HG03558 (cell line): ENCODE results near the gene APLNR.
"Not testable (repeated sequence)": the region's sequence is repeated elsewhere in the genome, so short reads cannot be mapped to it uniquely, and the experiment has no call there.

ENCODE experiments used
- ATAC-seq: cut with Tn5 transposase; IDR thresholded peaks from one replicate; pipeline ENCODE4 v1.9.1; 2021; ENCODE audit warnings: moderate number of reproducible peaks; ENCODE audit not compliant: unreplicated experiment; ENCODE audit errors: extremely low read depth

APLNR gene

DNA sequence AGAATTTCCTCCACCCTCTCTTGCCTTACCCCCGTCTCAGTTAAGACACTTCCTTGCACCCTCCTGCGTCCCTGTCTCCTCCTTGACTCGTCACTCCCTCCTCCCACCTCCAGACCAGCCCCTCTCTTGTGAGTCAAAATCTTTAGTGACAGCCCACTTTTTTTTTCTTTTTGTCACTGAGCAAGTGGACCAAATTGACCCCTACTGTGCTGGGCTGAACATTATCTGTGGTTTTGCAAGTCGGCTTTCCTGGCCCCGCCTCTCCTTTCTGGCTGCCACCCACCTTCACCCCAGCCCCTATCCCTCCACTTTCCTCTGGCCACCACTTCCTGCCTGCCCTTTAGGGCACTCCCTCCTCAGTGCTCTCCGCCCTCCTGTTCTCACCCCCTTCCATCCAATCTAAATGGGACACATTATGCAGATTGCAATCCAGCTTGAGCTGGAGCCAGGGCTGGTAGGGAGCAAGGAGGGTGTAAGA, at the start of gene APLNR:
Gene APLNR (minus strand): TSS at position 47 of the 478 bp plus-strand sequence. CDS start 246 bp downstream, outside the sequence.
- no peak for ATAC-seq

DNA sequence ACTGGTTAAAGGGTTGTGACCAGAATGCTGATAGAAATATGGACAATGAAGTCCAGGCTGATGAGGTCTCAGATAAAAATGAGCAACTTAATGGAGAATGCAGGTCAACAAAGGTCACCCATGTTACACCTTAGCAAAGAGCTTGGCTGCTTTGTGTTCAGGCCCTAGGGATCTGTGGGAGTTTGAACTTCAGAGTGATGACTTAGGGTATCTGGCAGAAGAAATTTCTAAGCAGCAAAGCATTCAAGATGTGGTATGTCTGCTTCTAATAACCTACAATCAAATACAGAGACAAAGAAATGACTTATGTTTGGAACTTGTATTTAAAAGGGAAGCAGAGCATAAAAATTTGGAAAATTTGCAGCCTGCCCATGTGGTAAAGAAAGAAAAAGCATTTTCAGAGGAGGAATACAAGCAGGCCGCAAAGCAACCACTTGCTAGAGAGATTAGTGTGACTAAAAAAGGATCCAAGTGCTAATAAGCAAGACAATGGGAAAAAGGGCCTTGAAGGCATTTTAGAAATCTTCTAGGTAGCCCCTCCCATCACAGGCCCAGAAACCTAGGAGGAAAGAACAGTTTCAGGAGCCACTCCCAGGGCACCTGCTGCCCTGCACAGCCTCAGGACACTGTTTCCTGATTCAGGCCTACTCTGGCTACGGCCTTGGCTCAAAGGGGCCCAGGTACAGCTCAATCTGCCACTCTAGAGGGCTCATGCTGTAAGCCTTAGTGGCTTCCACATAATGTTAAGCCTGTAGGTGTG, 46.4 kb upstream of the APLNR start:
- ATAC-seq = no peak

DNA sequence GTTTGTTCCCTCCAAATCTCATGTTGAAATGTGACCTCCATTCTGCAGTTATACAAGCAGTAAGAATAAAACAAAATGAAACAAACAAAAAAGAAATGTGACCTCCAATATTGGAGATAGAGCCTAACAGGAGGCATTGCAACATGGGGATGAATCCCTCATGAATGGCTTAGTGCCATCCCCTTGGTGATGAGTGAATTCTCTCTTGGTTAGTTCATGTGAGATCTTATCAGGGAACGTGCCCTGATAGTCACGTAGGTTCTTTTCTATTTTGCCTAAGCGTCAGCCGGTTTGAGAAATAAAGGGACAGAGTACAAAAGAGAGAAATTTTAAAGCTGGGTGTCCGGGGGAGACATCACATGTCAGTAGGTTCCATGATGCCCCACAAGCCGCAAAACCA, 44.5 kb upstream of the APLNR start:
- ATAC-seq = not testable (repeated sequence)

DNA sequence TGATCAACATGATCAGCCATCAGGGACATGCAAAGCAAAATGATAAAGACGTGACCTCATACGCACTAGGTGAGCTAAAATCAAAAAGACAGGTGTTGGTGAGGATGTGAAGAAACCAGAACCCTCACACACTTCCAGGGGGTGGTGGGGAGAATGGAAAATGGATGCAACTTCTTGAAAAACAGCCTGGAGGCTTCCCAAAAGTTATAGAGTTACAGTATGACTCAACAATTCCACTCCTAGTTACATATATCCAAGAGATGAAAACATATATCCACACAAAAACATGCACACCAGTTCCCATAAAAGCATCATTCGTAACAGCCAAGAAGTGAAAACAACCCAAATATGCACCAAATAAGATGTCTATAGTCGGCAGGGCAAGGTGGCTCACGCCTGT, 42.1 kb upstream of the APLNR start:
- ATAC-seq = no peak

DNA sequence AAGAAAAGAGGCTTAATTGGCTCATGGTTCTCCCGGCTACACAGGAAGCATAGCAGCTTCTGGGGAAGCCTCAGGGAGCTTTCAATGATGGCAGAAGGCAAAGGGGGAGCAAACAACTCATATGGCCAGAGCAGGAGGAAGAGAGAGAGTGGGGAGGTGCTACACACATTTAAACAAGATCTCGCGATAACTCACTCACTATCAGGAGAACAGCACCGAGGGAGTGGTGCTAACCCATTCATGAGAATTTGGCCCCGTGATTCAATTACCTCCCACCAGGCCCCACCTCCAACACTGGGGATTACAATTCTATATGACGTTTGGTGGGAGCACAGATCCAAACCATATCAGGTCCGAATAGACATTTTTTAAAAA, 41.7 kb upstream of the APLNR start:
- no peak for ATAC-seq

DNA sequence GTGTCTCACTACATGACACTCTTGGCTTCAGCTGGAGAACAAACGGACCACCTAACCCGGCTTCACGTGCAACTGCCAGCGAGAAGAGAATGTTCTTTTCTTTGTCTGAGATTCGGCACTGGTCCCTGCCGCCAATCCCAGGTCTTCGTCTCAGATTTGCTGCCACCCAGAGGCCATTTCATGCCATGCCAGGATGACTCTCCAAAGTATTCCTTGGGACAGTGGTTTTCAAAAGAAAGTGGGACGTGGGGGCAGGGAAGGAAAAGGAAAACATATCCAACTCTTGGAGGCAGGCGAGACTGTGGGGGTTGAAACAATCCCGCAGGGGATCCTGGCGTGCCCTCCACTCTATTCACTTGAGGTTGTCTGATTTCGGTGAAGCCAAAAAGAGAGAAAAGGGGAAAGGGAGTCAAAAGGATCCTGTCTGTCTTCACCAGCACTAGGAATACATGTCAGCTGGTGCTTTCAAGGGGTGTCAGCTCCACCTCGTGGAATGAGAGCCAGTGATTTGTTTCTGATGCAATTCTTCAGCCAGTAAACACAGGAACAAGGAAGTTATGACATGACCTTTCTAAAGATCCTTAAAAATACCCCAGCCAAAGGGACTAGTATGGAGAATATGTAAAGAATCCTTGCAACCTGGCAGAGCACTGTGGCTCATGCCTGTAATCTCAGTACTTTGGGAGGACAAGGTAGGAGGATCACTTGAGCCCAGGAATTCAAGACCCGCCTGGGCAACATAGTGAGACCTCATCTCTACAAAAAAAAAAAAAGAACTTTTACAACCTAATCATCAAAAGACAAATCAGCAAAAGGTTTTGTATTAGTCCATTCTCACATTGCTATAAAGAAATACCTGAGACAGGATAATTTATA, 41.0 kb upstream of the APLNR start:
- ATAC-seq = no peak

DNA sequence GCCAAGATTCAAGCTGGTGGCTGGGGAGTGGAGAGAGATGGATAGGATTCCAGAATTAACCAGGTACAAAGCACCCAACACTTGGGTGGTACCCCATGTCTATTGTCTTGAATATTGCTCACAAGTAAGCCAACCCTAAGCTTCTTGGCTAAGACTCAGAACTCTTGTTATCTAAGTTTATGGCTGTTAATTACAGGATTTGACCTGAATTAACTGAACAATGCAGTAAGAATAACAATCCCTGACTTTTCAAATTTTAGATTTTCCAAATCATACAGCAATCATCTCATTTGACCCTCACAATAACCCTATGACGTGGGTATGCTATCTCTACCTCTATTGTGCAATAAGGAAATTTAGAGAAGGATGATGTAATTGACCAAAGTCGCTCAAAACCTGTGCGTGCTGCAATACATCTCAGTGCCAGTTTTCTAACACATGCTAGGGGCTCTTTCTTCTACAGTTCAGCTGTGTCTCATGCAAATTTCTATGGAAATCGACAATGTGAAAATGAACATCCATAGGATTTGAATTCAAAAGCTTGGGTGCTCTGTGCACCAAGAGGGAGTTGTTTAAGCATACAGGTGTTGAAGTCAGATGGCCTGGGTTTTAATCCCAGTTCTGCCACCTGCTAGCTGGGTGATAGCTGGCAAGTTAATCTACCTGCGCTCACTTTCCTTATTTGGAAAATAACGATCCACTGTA, 40.1 kb upstream of the APLNR start:
- no peak for ATAC-seq

DNA sequence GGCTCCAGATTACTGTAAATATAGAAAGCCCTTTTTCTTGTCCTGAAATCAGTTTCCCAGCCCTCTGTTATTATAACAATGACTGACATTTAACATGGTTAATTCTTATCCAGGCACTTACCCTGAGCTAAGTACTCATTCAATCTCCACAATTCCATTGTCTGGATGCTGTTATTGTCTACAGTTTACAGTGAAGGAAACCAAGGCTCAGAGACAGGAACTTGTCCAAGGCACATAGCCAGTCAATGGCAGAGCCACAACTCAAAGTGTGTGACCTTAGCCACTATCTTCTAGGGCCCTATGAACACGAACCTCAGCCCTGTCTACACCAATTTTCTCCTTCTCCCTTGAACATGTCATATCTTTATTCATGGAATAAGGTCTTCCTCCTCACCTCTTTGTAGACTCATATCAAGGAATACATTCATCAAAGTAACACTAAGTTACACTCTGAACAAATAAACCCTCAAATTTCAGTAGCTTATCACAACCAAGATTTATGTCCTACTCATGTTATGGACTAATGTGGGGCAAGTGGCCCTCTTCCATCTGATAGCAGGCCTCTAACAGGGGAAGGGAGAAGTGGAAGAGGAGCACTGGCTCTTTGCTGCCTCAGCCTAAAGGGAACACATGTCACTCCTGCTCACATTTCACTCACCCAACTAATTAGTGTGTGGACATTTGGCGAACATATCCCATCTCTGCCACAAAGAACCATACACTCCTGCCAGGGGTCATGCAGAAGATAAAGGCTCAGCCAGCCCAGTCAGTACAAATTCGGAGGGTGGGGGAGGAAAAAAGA, 39.3 kb upstream of the APLNR start:
- ATAC-seq = no peak

DNA sequence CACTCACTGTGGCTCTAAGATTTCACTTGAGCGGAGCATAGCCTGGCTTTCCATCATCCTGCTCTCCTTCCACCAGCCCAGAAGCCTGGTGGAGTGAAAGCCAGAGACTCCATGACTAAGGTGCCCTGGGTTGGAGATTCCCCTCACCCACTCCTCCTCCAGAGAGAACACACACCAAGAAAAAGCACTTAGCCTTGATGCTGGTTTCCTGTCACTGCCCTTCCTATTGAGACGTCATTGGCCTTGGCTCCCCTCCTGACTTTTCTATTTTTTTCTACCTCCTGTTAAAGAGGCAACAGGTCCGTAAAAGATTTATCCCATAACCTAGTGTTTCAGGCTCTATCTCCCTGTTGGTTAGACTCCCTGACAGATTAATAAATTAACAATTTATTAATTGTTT, 38.5 kb upstream of the APLNR start:
- no peak for ATAC-seq

DNA sequence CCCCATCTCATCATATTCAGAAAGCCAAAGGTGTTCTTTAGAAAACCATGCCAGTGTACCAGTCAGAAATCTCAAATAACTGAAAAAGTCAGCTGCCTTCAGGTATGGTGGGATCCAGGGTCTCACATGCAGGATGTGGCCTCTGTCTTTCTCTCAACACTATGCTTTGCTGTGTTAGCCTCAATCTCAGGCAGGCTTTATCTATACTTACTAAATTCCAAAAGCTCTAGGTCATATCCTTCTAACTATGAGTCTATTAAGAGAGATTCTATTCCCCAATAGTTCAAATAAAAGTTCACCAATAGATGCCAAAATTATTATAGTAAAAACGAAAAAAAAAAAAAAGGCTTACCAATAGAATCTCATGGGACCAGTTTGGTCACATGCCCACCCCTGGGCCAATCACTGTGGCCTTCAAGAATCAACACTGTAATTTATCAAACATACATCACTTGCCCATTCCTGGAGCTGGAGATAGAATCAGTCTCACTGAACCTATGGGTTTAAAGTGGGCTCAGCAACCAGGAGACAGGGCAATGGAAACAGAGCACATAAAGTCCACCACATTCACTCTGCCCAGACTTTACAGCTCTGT, 38.0 kb upstream of the APLNR start:
- no peak for ATAC-seq

DNA sequence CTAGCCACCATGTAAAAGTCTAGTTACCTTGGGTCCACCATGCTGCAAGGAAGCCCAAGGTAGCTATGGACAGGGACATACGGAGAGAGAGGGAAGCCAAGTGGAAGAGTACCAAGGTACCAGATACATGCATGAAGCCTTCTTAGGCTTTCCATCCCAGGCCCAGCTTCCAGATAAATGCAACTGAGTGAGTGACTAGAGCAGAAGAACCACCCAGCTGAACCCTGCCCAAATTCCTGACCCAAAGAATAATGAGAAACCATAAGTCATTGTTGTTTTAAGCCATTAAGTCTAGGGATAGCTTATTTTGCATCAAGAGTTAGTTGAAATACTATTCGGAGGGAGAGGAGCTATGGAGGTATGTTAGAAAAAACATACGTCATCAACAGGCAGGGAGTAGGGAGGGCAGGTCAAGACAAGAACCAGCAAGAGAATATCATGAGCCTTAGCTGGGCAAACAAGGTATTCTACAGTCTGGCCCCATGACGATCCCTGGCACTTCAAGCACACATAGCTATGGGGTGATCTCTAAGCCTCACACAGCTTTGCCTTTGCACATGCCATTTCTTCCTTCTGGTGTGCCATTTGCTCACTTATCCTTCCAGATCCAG, 36.5 kb upstream of the APLNR start:
- no peak for ATAC-seq

DNA sequence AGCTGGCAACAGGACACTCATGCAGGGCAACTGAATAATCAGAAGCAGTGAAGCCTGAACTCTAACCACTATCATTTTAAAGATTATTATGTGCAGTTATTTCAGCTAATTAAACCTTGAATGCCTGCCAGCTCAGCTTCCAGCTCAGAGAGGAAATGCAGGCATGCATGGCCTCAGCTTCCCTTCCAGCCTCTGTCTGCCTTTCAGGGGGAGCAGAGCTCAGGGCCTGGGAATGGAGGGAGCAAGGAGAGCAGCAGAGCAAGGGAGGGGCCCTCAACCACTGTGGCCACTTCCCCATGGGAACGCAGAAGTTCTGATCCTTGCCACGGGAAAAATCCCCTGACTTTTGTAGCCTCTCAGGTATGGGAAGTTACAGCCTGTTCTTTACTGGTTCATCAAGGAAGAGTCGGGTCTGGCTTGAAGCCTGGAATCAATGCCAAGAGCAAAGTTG, 32.5 kb upstream of the APLNR start:
- no peak for ATAC-seq

DNA sequence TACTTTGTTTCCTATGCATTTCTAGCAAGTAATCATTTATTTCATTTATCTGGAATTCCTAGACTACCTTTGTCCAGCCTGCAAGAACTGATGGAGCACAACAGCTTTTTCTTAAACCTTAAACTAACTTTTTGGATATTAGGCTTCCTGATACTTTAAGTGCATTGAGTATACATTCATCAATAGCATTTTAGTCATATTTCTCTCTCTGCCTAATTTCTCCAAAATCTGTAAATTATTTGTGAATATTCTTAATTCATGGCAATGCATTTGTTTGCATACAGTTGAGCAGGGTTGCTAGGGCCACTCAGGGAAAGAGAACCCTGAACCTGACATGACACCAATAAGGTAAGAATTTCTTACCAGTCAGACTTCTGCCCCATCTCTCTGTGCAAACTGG, 29.1 kb upstream of the APLNR start:
- no peak for ATAC-seq

DNA sequence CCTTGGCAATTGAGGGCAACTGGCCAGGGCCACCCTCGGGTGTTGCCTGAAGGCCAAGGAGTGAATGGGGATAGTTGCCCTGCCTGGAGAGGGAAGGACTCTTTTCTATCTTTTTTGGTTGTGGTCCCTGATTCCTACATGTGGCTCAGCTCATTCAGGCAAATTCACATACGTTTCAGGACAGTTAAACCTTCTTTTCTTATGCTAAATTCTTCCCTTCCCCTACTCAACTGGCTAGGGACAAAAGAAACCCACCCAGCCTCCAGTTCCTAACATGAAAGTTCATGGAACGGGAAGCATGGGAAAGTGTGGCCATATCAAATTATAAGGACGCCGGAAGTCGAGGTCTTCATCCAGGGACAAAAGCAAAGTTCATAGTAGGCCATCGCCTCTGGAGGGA, 26.3 kb upstream of the APLNR start:
- no peak for ATAC-seq

DNA sequence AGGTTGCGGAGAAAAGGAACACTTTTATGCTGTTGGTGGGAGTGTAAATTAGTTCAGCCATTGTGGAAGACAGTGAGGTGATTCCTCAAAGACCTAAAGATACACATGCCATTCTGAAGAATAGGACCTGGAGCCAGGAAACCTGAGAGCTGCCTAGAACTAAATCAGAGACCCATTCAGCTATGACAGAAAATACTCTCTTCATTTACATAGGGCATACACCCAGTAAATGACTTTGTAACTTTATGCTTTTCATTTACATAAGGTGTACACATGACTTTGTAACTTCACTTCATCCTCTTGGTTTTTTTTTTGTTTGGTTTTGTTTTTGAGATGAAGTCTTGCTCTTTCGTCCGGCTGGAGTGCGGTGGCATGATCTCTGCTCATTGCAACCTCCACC, 25.1 kb upstream of the APLNR start:
- no peak for ATAC-seq

DNA sequence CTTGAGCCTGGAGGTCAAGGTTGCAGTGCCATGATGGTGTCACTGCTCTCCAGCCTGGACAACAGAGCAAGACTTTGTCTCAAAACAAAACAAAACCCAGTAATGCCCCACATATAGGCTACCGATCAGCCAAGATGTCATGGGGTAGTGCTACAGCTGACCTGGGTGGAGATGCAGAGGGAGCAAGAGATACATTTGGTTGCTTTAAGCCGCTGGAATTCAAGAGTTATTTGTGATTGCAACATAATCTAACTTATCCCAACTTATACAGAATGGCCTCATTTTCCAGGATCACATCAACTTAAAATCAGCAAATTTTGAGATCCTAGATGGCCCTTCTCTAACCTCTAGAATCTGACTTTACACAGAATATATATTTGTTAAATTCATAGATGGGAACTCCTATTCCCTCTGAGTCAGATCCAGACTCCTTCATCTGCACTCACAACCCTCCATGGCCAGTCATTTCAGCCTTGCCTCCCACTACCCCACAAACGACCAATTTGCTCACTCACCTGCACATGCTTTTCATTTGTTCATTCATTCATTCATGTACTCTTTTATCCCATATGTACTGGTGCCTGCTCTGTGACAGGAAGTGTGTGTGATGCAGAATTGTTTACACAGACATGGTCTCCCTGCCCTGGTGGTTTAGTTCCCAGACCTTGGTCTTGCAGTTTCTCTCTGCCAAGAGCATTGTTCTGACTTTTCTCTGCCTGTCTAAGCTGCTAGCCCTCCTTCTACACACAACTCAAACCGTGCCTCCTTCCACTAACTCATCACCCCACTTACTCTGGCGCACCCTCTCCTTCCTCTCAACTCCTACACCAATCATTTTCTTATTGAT, 24.1 kb upstream of the APLNR start:
- ATAC-seq = no peak

DNA sequence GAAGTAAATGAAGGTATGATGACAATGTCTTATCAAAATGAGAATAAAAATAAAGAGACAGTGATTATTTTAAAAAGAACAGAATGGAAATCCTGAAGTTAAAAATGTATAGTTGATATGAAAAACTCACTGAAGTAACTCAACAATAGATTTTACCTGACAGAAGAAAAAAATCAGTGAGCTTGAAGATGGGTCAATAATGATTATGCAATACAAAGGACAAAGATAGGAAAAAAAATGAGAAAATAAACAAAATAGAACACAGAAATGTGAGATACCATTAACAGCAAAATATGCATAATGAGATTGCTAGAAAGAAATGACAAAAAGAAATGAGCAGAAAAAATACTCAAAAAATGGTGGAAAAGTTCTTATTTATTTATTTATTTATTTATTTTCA, 19.1 kb upstream of the APLNR start:
- no peak for ATAC-seq

DNA sequence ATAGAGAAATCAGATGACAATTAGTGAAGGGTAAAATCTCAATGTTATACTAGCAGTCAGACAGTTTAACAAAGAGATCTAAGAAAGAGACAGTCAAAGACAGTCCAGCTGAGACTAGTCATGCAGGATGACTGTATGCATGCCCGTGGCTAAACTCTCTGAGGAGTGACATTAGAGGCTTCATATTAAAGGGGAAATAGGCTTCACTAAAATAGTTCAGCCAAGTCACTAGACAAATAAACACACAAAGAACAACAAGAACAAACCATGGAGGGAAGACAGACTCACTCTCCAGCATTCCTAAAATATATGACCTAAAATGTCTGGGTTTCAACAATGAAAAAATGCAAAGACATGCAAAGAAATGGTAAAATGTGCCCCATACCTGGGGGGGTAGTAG, 18.6 kb upstream of the APLNR start:
- ATAC-seq = no peak
